K562 (cell line): ENCODE results near the gene TDRD9. TPM values are rescaled to one million over a fixed set of nuclear protein-coding genes. Genes with fewer than 3 reads are reported as not detected.

Experiments
- ATAC-seq: fragments of 200-7000 bp; cut with Tn5 transposase; 3 replicates; pipeline ENCODE4 v1.9.1; 2020; ENCODE audit warnings: moderate library complexity
- BruUV-seq: library from RNA; stranded (reverse); fragments of 400-500 nt; replicated peaks from 2 replicates; lab custom pipeline; 2021; lab: Mats Ljungman, UMichigan
- CTCF ChIA-PET: fragments of 300-600 bp; formaldehyde crosslinking; extraction: SDS; loops from one replicate; lab custom pipeline; 2021; ENCODE audit warnings: low intra/inter-chr PET ratio; lab: Yijun Ruan, JAX
- POLR2A ChIA-PET: fragments of 300-600, 350-650 bp; sonication (Branson Sonifier 250); formaldehyde crosslinking; extraction: SDS; loops from one replicate; lab custom pipeline; 2021; ENCODE audit warnings: antibody characterized with exemption, inconsistent platforms; lab: Yijun Ruan, JAX
- DNase-seq, 4 experiments: peaks; one replicate each; pipeline versions ENCODE4 v3.0.0 to v3.0.0-alpha.2; 2011 to 2018; ENCODE audit warnings: low spot score in 3 of 4, mixed read lengths in 3 of 4; ENCODE audit errors: extremely low read depth in 1 of 4
- FAIRE-seq: peaks from 2 replicates; lab custom pipeline; 2011; peaks lifted over from hg19 to GRCh38; lab: Jason Lieb, UNC
- H2AFZ ChIP-seq: 2 replicates; pipeline ENCODE4 v1.6.0; 2011; ENCODE audit warnings: low read depth, low read length, control low read depth, inconsistent platforms
- H3K27ac ChIP-seq: fragments of 200-600 bp; 3 replicates; pipeline ENCODE4 v1.8.0; 2011; ENCODE audit warnings: low read depth, mild to moderate bottlenecking, control low read depth, inconsistent platforms, low read length, moderate library complexity, mixed read lengths; ENCODE audit errors: extremely low read depth
- H3K27me3 ChIP-seq, 2 experiments: fragments of 300-600 bp in 1 of 2; 2 replicates in 1 of 2; 3 replicates in 1 of 2; pipeline versions ENCODE4 v1.6.0 to v1.8.0; 2011; ENCODE audit warnings: inconsistent platforms in 2 of 2, low read length in 2 of 2, mild to moderate bottlenecking in 1 of 2, mixed read lengths in 1 of 2, moderate library complexity in 1 of 2; ENCODE audit not compliant: control insufficient read depth in 2 of 2, insufficient read depth in 2 of 2
- H3K36me3 ChIP-seq: fragments of 300-600 bp; 3 replicates; pipeline ENCODE4 v1.8.0; 2011; ENCODE audit warnings: mild to moderate bottlenecking, low read length, inconsistent platforms; ENCODE audit not compliant: control insufficient read depth, insufficient read depth
- H3K4me1 ChIP-seq, 2 experiments: fragments of 200-600 bp in 1 of 2; replicated peaks in 1 of 2; 2 replicates in 1 of 2; 3 replicates in 1 of 2; pipeline versions ENCODE4 v1.5.1 to v1.8.0; 2011; ENCODE audit warnings: inconsistent platforms in 2 of 2, low read length in 2 of 2, mild to moderate bottlenecking in 1 of 2, mixed read lengths in 1 of 2, moderate library complexity in 1 of 2; ENCODE audit not compliant: control insufficient read depth in 2 of 2, insufficient read depth in 2 of 2
- H3K4me2 ChIP-seq: 2 replicates; pipeline ENCODE4 v1.6.1; 2011; ENCODE audit warnings: low read length, control low read depth, inconsistent platforms, mixed read lengths; ENCODE audit not compliant: insufficient read depth
- H3K4me3 ChIP-seq: fragments of 200-600 bp; sonication (generic), shearing (Covaris generic); 2 replicates; pipeline ENCODE4 v1.5.1; 2016; ENCODE audit warnings: control low read depth, inconsistent platforms
- H3K79me2 ChIP-seq: fragments of 200-600 bp; 3 replicates; pipeline ENCODE4 v1.8.0; 2011; ENCODE audit warnings: low read length, inconsistent platforms; ENCODE audit not compliant: control insufficient read depth, insufficient read depth
- H3K9ac ChIP-seq, 2 experiments: 2 replicates each; pipeline versions ENCODE4 v1.6.0 to v1.6.1; 2011; ENCODE audit warnings: low read depth in 2 of 2, low read length in 2 of 2, control low read depth in 1 of 2, inconsistent platforms in 1 of 2, mild to moderate bottlenecking in 1 of 2, mixed read lengths in 1 of 2; ENCODE audit not compliant: insufficient read depth in 1 of 2
- H3K9me1 ChIP-seq: one replicate; pipeline ENCODE4 v1.6.0; 2011; ENCODE audit warnings: inconsistent platforms, mild to moderate bottlenecking, low read length, moderate library complexity; ENCODE audit not compliant: control insufficient read depth, insufficient read depth
- H3K9me3 ChIP-seq: replicated peaks from 2 replicates; pipeline ENCODE4 v1.5.1; 2011; ENCODE audit warnings: low read depth, low read length, inconsistent platforms; ENCODE audit not compliant: control insufficient read depth, insufficient read depth
- H4K20me1 ChIP-seq: replicated peaks from 2 replicates; pipeline ENCODE4 v1.6.1; 2011; ENCODE audit warnings: low read length, inconsistent platforms, mixed read lengths; ENCODE audit not compliant: control insufficient read depth, insufficient read depth
- BACH1 ChIP-seq: fragments of 200-800 bp; sonication (Bioruptor generic); IDR thresholded peaks from 2 replicates; pipeline ENCODE4 v1.6.1; 2016; ENCODE audit warnings: missing genetic modification characterization, missing compliant biosample characterization
- CCAR2 ChIP-seq: fragments of 200-400 bp; formaldehyde crosslinking; IDR thresholded peaks from 2 replicates; pipeline ENCODE4 v1.6.1; 2017; ENCODE audit warnings: mild to moderate bottlenecking, low read depth, low read length
- ID3 ChIP-seq, 2 experiments: fragments of 250-450 bp in 1 of 2; fragments of 450-650 bp in 1 of 2; sonication (Bioruptor Pico) in 1 of 2; IDR thresholded peaks; 2 replicates each; pipeline versions ENCODE4 v1.6.1 to v1.8.0; 2016 to 2021; ENCODE audit warnings: mild to moderate bottlenecking in 2 of 2, moderate library complexity in 2 of 2, missing compliant biosample characterization in 1 of 2, missing genetic modification characterization in 1 of 2
- PATZ1 ChIP-seq: fragments of 250-450 bp; sonication (Bioruptor Pico); IDR thresholded peaks from 2 replicates; pipeline ENCODE4 v1.5.0; 2020; ENCODE audit warnings: mild to moderate bottlenecking, borderline replicate concordance
- RERE ChIP-seq: sonication (generic); formaldehyde crosslinking; IDR thresholded peaks from 2 replicates; pipeline ENCODE4 v1.8.0; 2023; ENCODE audit warnings: missing genetic modification reagents, mild to moderate bottlenecking, borderline replicate concordance
- XRCC3 ChIP-seq: fragments of 450-650 bp; IDR thresholded peaks from 2 replicates; pipeline ENCODE4 v1.6.1; 2017; ENCODE audit warnings: mild to moderate bottlenecking, moderate library complexity
- YBX1 ChIP-seq: fragments of 450-650 bp; IDR thresholded peaks from 2 replicates; pipeline ENCODE4 v1.7.1; 2016; ENCODE audit warnings: mild to moderate bottlenecking
- WGBS: fragments of 100-300 bp; shearing (Covaris generic); methylation state at CpG from one replicate; pipeline ENCODE4 v1.1.6; 2016; ENCODE audit warnings: low coverage, mixed read lengths; ENCODE audit not compliant: insufficient coverage; ENCODE audit errors: missing lambda C conversion rate; 5-methylcytosine and 5-hydroxymethylcytosine counted together
- in situ Hi-C: fragments of 300-500 bp; cut with MboI; formaldehyde crosslinking; loops from 4 replicates; pipeline ENCODE4 v1.15.0; 2018; ENCODE audit warnings: inconsistent platforms, mixed read lengths
- intact Hi-C: fragments of 100-400 bp; cut with micrococcal nuclease; formaldehyde crosslinking; loops from 2 replicates; pipeline ENCODE4 v1.14.2; 2022
- polyA plus RNA-seq, 8 experiments: library from polyadenylated mRNA; depleted of rRNA in 4 of 8; stranded (reverse) in 5 of 8; unstranded in 3 of 8; fragments of >200 nt; fragmentation: Nextera tagmentation in 2 of 8; fragmentation: Illumina TruSeq in 1 of 8; extraction: Ambion mirVana in 2 of 8; extraction: Trizol in 1 of 8; gene quantifications; 2 replicates each; pipeline versions ENCODE4 v1.2.1 to v1.2.3, GENCODE V29; 2011 to 2014; ENCODE audit warnings: inconsistent platforms in 1 of 8, missing spikeins in 1 of 8
- total RNA-seq, 7 experiments: library from RNA; depleted of rRNA in 6 of 7; stranded (reverse); fragments of >200 nt in 6 of 7; fragmentation: Illumina TruSeq in 2 of 7; extraction: Trizol in 2 of 7; gene quantifications; 2 replicates each; pipeline versions ENCODE4 v1.2.1 to v1.2.3, GENCODE V29; 2011 to 2021; ENCODE audit warnings: low replicate concordance in 1 of 7

The TDRD9 gene
- total and polyA plus RNA-seq, 9 of the 15 experiments (the other 6 are each of a cell fraction or from before 2014, with no cell fraction given): 0.04 to 0.14 (median 0.04) TPM; not detected in 5

GRCh38 chr14:104100171-104101085 is 172.2 kb downstream of the TDRD9 start:
- Histone ChIP-seq H3K9me3 (no peaks in the 10 kb centered on the region), H3K36me3 (no peaks in the 10 kb centered on the region), H3K9ac (no peak overlapping the region), H2AFZ (no peak overlapping the region), H3K4me3 (no peak overlapping the region)
- WGBS: 3% methylated on average over 12 of the region's 23 CpGs
- BruUV-seq: no TSS peak
- CTCF ChIA-PET: no interaction called here
- FAIRE-seq (no peak), DNase-seq (no peak), ATAC-seq (no peak; the same call in 2 of the 3 replicates)
- intact Hi-C loops (no loop called here), in situ Hi-C loops (no loop called here)
- TF ChIP-seq ID3 (CRISPR knock-in tag; IDR thresholded peaks at IDR 0.05) (no peak), ID3 (tag; IDR thresholded peaks at IDR 0.05) (no peak), RERE (CRISPR knock-in tag) (no peak), CCAR2 (no peak), XRCC3 (no peak), BACH1 (tag) (no peak), PATZ1 (CRISPR knock-in tag) (no peak), YBX1 (no peak)
- TF ChIP-seq, all 486 proteins: peak for 0
- no peak overlapping the region for H3K27ac ChIP-seq
- peaks cover 0 to 5% of the 10 kb centered on the region in 2 experiments; a peak in 2 of 5 replicates for H3K4me1 ChIP-seq
- no peak overlapping the region for H3K4me2 ChIP-seq
- POLR2A ChIA-PET: interaction anchor here (0.6 kb wide), 1 partner anchor 480 kb away, joined by 4 read pairs; no protein-coding TSS in a partner anchor
- H3K79me2 ChIP-seq: no peaks in the 10 kb centered on the region
- no peaks in the 10 kb centered on the region for H3K9me1 ChIP-seq
- peaks cover 0 to 23% of the 10 kb centered on the region in 2 experiments; a peak in 1 of 5 replicates for H3K27me3 ChIP-seq
- no peaks in the 10 kb centered on the region for H4K20me1 ChIP-seq
